Caki2 (cell line): ENCODE data around the gene ORC3. TPM values are rescaled to one million over a fixed set of nuclear protein-coding genes. Genes with fewer than 3 reads are reported as not detected.
"Not testable (repeated sequence)": the region's sequence is repeated elsewhere in the genome, so short reads cannot be mapped to it uniquely, and the experiment has no call there.

Experiments
- DNase-seq: peaks from one replicate; pipeline ENCODE4 v3.0.0-alpha.2; 2015; ENCODE audit warnings: low read depth
- in situ Hi-C: cut with HindIII; loops from 2 replicates; pipeline ENCODE4 v1.10.0; 2016; ENCODE audit warnings: low sequenced_read_pairs, low pct_unique_long_range_greater_than_20kb, mixed read lengths
- total RNA-seq: library from RNA; depleted of rRNA; stranded (reverse); fragments of >200 nt; shearing (Covaris generic); gene quantifications from 2 replicates; pipeline ENCODE4 v1.2.3, GENCODE V29; 2014; ENCODE audit warnings: low replicate concordance

Gene ORC3
- total RNA-seq, 1 experiment from 2014 or later, result 46.3 TPM

GRCh38 chr6:87675004-87675681, 85.2 kb downstream of the ORC3 start:
- no peak for DNase-seq
- in situ Hi-C loops, result no loop called here

DNA sequence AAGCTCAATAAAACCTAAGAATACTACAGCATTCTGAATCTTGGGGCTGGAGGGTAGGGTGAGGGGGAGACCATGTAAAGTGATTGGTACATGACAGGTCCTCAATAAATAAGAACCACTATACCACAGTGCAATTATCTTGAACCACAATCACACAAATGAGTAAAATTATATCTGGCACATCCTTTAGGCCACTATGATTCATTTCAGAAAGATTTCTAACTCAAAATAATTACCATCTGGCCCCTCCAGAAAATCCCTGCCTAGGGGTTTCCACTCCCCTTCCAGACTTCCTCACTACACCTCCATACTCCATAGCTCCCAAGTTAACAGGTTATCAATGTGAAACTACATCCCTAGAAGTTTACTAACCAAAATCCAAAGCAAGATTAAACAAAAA, 92.4 kb downstream of the ORC3 start:
- DNase-seq, result no peak
- in situ Hi-C loops, result no loop called here

GRCh38 chr6:87683890-87684289, 94.0 kb downstream of the ORC3 start:
- in situ Hi-C loops, result no loop called here
- DNase-seq, result no peak

DNA sequence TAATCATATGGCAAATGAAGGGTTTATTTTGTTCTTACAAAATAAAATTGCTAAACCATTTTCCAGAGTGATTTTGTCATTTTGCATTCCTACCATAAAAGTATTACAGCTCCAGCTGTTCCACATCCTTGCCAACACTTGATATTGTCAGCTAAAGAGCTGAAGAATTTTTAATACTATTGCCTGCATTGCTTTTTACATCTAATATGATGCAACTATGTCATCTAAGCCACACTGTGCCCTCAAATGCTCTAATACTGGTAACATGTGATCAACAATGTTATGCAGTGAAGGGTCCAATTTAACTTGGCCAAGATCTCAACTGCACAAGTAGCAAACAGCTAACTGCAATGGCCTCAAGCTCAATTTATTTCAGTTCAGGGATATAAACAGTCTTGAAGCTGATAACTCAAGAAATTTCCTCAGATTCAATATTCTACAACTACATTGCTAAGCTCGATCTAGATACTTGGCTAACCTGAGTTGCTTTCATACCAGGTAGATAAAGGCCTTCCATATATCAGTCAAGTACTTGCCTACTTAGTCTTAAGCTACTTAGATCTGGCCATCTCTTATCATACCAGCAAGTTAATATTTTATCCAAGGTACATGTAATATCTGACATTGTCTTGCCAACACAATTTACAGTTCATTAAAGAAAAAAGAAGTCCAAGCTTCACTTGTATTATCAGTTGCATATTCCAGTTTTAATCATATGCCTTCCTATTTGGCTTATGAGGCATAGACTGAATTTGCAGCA, 95.1 kb downstream of the ORC3 start:
- in situ Hi-C loops, result no loop called here

GRCh38 chr6:87686636-87687205, 96.8 kb downstream of the ORC3 start:
- DNase-seq, in situ Hi-C loops: not testable (repeated sequence)

More for the DNA sequence above, 95.1 kb downstream of the ORC3 start:
- DNase-seq, result no peak

DNA sequence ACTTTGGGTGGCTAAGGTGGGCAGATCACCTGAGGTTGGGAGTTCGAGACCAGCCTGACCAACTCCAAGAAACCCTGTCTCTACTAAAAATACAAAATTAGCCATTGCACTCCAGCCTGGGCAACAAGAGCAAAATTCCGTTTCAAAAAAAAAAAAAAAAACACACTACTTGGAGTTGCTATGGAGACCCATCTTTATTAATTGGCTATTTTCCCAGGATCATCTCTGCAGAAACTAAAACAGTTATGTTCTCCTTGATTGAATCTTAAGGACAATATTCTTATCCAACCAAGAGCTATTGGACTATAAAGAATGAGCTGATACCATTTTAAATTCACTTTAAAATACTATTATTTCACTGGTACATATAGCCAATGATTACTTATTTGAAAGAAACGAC, 97.4 kb downstream of the ORC3 start:
- in situ Hi-C loops, result no loop called here
- no peak for DNase-seq

GRCh38 chr6:87687893-87688292, 98.0 kb downstream of the ORC3 start:
- DNase-seq, in situ Hi-C loops: not testable (repeated sequence)

GRCh38 chr6:87690441-87690840, 100.5 kb downstream of the ORC3 start:
- DNase-seq, result no peak
- in situ Hi-C loops, result no loop called here

DNA sequence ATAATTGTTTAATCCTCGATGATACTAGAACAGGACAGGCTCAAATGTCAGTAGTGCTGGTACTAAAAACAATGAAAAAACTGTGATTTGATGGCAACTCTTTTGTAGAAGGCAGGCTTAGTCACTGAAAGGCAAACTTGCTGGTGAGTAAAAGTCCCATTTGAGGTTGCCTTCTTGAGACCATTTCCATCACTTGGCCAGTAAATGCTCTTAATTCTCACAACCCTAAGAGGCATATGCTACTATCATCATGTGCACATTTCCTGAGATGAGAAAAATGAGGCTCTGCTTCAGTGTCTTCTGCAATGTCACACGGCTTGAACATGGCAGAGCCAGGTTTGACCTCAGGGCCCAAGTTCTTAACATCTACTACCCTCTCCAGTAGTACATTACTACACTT, 102.2 kb downstream of the ORC3 start:
- in situ Hi-C loops, result no loop called here
- no peak for DNase-seq

DNA sequence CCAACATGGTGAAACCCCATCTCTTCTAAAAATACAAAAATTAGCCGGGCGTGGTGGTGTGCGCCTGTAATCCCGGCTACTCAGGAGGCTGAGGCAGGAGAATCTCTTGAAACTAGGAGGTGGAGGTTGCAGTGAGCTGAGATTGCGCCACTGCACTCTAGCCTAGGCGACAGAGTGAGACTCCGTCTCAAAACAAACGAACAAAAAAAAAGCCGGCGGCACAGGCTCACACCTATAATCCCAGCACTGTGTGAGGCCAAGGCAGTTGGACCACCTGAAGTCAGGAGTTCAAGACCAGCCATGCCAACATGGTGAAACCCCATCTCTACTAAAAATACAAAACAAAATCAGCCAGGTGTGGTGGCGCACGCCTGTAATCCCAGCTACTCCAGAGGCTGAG, 106.9 kb downstream of the ORC3 start:
- in situ Hi-C loops, DNase-seq: not testable (repeated sequence)

DNA sequence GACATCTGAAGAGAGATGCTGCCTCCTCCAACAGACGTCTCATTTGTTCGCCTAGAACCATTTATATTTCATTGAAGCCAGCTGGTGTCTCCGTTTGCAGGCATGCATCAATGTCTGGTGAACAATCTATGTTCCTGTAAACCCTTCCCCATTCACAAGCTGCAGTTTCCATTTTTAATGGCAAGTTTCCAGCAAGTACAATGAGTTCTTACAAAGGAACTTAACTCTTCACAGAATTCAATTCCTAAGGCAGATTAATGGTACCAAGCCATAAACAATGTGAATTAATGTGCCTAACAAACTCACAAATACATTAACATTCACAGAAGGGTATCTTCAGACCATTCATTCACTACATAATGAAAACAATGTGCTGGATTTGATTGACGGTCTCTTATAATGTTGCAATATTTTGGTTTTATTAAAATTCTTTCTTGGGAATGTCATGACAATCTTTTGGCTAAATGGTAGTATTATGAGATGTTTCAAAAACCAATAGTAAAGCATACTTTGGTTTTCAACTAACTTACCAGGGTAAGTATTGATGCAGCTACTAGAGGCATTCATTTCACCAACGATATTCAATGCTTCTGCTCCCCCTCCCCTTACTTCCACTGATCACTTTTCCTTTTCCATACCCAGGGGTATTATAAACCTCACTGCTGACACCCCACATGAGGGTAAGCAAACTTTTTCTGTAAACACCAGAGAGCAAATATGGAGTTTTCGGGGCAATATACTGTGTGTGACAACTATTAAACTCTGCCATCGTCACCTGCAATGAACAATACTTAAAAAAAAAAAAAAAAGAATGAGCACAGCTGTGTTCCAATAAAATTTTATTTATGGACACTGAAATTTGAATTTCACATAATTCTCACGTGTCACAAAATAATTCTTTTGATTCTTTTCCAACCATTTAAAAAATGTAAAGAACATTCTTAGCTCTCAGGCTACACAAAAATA, 107.9 kb downstream of the ORC3 start:
- in situ Hi-C loops, result no loop called here
- no peak for DNase-seq

- in situ Hi-C loops, result no loop called here
- DNase-seq, result no peak
Measured at GRCh38 chr6:87698547-87699006, 108.6 kb downstream of the ORC3 start.

DNA sequence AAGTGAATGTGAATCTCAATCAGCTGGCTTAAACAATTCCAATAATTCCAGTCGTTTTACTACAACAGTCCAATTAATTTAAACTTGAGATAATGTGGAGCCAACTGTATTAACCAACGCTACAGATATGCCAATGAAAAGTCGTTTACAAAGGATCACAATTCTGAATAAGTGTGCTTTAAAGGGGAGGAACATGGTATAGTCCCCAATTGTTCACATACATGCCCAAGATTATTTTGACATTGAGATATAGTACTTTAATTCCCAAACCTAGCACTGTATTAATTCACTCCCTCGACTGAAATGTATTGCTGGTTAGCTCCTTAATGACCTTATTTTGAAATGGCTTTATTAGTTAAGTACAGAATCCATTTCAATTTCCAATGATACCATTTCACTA, 109.6 kb downstream of the ORC3 start:
- in situ Hi-C loops, result no loop called here
- no peak for DNase-seq

GRCh38 chr6:87700397-87701343, 110.7 kb downstream of the ORC3 start:
- in situ Hi-C loops, result no loop called here
- peak; percentile 80 for DNase-seq

GRCh38 chr6:87701344-87701675, 111.4 kb downstream of the ORC3 start:
- no peak for DNase-seq
- in situ Hi-C loops, result no loop called here

- DNase-seq, result peak; percentile 98
- in situ Hi-C loops, result no loop called here
Measured at GRCh38 chr6:87701676-87702588, 112.0 kb downstream of the ORC3 start, which contains the start of gene AKIRIN2. AKIRIN2 (minus strand) TSS chr6:87702233; CDS start chr6:87701684, 549 bp downstream.
